C1 segment of cervical spinal cord (tissue), 14 donors: ENCODE measurements around the gene OR10X1.

ENCODE experiments used
- DNase-seq, 14 donors: peaks; one replicate each; lab custom pipeline; 2025; lab: John Stamatoyannopoulos, UW

Gene OR10X1, protein sequence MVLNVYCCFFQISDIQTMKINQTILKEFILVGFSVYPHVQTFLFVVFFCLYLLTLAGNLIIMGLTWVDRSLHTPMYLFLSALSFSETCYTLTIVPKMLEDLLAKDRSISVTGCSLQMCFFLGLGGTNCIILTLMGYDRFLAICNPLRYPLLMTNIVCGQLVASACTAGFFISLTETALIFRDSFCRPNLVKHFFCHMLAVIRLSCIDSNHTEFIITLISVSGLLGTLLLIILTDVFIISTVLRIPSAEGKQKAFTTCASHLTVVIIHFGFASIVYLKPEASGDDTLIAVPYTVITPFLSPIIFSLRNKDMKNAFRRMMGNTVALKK

DNA sequence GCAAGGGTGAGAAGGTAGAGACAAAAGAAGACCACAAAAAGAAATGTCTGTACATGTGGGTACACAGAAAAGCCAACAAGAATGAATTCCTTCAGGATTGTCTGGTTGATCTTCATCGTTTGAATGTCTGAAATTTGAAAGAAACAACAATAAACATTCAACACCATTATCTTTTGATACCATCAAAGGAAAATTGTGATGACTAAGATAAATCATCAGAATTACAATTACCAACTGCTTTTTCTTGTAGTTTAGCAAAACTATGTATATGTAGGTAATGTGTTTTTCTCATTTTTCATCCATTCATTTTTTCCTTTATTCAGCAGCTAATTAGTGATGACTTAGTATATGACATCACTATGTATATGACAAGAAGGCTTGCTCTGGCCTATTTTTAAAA, at the start of gene OR10X1:
TSS of gene OR10X1 (minus strand) at position 167 of the 400 bp plus-strand sequence. CDS start at position 167, 0 bp downstream.
- no peak for DNase-seq

DNA sequence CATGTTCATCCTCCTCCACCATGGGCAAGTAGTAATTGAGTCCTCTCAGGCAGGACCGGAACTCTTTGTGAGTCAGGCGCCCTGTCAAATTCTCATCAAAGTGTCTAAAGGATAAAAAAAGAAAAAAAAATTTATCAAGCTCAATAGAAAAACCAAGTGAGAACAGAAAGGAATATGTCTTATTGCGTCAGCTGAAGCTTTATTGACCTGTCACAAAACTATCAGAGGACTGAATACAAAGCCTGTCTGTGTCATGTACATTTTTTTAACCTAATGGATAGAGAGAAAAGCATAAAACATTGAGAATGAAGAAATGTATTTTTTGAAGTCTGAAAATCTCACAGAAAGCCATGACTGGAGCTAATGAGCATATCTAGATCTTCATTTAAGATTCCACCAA, 34.1 kb upstream of the OR10X1 start:
- no peak for DNase-seq

DNA sequence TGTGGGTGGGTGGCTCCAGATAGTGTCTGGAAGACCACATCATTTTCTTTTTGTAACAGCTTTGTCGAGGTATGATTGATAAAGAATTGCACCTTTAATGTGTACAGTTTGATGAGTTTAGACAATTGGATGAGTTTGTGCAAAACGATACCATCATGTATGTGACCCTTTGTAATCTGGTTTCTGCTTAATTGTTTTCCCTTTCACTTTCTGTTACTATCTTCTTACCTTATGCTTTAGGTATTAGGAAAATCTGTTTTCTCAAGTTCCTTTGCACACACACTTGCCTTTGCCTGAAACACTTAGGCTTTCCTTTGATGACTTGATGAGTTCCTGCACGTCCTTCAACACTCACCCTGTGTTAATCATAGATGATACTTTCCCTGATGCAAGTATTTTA, 32.2 kb upstream of the OR10X1 start:
- DNase-seq = no peak

DNA sequence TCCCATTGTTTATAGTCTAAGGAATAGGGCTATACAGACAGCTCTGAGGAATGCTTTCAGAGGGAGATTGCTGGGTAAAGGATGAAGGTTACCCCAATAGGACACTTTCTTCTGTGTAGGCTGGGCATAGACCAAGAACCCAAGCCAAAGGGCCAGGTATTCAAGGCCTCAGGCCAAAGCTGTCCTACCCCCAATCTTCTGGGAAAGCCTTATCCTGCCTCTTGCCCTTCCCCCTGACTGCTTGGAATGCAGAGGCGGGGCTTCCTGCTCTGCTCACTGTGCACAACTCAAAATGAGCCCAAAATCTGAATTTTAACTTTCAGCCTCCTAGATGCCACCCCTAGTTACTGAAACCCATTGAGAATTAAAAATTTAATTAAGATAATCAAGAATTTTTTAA, 27.6 kb upstream of the OR10X1 start:
- DNase-seq = no peak

DNA sequence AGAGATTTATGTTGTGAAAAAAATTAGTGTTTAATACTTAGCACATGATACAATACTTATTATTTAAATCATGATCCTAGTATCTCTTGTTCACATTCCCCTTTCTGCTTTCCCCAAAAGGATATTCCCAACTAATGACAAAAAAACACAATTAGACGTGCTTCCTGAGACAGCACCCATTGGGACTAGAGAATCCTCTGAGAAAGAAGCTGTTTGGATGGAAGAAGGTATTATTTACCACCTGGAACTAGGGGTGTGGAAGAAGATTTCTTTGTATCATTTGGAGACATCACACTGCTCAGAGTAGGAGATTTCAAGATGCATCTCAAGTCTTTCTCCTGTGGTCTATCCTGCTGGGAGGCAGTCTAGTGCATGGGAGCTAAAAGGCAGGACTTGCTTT, 25.3 kb upstream of the OR10X1 start, which contains the start of gene OR10Z1:
TSS of gene OR10Z1 (plus strand) at position 301 of the 400 bp plus-strand sequence. CDS start 1,171 bp downstream, outside the sequence.
- no peak for DNase-seq

DNA sequence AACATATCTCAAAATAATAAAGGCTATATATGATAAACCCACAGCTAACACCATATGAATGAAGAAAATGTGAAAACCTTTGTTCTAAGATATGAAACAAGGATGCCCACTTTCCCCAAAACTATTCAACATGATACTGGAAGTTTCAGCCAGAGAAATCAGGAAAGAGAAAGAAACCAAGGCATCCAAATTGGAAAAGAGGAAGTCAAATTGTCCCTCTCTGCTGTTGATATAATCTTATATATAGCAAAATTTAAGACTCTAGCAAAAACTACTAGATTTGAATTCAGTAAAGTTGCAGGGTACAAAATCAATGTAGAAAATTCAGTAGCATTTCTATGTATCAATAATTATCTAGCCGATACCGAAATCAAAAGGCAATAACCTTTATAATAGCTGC, 21.0 kb upstream of the OR10X1 start:
- no peak for DNase-seq

DNA sequence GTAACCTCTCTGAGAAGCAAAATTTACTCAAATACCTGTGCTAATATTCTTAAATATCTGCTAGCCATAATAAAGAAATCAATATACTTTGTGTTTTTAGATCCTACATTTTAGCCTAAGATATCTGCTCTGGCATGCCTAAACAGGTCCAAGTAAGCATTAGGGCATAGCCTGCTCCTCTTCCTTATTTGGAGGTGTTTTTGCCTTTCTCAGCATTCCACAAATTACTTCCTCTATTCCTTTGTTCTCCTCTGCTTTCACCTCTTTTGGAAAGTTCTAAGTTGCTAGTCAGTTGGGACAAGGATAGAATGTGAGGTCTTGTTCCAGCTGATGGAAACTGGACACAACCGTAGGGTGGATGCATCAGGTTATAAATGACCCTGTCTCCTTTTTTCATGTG, 7.2 kb upstream of the OR10X1 start:
- no peak for DNase-seq

DNA sequence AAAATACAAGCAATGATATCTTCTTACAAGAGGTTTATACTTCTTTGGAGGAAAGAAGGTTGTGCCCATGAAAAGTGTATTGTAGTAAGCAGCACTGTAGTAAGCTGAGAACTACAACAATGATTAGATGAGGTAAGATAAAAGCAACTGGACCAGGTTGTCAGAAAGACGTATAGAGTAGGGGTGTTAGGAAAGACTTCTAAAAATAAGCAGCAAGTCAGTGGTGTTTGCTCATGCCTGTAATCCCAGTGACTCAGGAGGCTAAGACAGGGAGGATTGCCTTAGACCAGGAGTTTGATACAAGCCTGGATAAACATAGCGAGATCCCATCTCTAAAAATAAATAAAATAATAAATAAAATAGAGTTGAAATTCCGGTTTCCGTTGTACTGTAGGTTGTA, 4.3 kb upstream of the OR10X1 start:
- no peak for DNase-seq

DNA sequence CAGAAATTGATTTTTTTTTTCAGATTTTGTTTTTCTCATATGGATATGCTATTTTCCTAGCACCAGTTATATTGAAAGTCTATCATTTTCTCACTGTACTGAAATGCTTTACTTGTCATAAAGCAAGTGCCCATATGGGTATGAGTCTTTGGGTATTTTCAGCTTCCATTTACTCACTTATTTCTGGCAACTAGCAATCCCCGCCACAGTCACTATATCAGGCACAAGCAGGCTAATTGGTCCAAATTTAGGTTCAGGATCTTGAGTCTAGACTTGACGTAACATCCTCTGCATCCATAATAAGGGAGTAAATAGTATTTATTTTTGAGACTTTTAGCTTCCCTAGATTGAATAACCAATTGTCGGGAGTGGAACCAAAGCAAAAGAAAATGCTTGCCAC, 2.1 kb downstream of the OR10X1 start:
- DNase-seq = no peak

DNA sequence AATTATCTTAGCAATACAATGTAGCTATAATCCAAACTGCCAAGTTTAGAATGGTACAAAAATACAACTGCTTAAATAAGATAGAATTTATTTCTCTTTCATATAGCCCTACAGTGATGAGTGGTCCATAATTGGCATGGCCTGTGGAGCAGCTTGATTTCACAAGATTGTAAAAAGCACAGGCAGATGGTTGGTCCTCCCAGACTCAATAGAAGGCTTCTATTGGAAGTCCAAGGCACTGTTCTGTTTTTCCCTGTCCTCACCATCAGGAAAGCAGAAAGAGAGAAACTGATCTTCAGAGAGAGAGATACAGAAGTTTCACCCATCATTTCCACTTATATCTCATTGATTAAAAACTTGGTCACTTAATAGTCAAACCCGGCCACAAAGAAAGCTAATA, 7.5 kb downstream of the OR10X1 start:
- DNase-seq = no peak

DNA sequence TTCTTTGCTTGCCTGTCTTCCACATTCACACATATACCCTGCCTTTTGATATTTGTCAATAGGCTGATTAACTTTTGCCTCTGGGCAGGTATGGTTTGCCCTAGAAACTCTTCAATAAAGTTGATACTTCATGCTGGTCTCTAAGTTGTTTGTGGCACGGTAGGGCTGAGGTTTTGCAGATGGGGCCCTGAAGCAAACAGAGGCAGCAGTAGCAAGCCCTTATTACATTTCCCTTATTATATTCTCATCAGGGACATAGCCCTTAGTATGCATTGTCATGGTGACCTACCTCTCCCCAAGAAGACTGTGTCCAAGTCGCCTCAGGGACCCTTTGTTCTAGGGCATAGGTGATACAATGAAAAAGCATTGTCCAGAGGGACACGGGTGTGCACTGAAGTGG, 9.2 kb downstream of the OR10X1 start, which contains the start of gene OR6P1:
TSS of gene OR6P1 (minus strand) at position 101 of the 400 bp plus-strand sequence. CDS start 6,976 bp downstream, outside the sequence.
- DNase-seq = no peak

DNA sequence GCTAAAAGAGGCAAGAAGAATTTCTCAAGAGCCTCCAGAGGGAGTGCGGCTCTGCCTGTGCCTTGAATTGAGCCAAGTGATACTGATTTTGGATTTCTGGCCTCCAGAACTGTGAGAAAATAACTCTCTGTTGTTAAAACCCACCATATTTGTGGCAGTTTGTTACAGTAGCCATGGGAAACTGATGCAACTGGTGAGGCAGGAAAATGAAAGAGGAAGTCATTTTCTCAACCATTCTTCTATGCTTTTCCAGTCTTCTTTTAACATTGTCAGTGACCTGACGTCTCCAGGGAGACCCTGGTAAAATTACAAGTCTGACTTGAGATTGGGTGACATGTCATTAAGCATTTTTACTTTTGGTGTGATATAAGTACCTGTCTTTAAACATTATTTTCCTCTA, 15.1 kb downstream of the OR10X1 start:
- no peak for DNase-seq

DNA sequence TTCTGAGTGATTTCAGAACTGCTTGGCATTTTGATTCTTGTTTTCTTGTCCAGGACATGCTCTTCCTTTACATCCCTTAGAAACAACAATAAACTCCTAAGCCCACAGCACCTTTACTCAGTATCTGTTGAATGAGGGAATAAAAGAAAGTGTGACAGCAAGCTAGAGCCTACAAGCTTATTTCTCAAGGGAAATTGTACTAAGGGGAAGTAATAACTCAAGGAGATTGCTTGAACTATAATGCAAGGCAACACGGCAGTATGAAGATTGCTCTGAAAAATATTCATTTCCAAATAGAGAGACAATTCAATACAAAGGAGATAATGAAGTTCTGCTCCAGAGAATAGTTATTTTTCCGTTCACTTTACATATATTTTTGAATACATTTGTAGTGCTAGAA, 15.8 kb downstream of the OR10X1 start:
- no peak for DNase-seq

DNA sequence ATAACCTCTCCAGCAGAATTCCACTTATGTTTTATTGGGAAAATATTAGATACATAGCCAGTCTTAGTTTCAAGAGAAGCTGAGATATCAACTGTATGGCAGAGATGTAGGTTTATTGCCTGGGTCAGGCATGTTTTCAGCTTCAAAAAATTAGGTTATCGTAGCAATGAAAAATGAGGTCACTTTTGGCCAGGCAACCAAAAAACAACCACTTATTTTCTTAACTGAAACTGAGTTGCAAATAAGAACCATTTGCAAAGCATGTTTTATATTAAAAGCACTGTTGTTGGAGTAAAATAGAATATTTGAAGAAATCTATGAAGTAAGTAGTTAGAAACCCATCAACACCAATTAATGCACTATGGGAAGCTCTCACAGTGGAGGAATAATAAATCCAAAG, 20.0 kb downstream of the OR10X1 start:
- DNase-seq = no peak

DNA sequence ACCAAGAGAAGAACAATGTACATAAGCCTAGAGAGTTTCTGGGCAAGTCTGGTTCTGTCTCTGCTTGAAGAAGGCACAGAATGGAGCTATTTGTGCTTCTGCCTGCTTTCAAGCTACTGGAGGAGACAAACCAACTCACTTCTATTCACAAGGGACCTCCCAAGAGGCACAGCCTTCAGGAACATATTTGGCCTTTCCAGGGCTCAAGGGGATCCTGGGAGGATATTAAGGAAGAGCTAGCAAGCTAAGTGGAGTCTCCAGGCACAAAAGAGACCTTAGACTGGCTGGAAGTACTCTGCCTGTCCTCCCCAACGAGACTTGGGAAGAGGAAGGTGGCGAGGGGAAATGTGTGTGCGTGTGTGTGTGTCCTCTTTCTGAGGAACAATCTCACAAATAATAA, 25.3 kb downstream of the OR10X1 start, which contains the start of gene OR6Y1:
TSS of gene OR6Y1 (minus strand) at position 54 of the 400 bp plus-strand sequence. CDS start 6,300 bp downstream, outside the sequence.
- no peak for DNase-seq

DNA sequence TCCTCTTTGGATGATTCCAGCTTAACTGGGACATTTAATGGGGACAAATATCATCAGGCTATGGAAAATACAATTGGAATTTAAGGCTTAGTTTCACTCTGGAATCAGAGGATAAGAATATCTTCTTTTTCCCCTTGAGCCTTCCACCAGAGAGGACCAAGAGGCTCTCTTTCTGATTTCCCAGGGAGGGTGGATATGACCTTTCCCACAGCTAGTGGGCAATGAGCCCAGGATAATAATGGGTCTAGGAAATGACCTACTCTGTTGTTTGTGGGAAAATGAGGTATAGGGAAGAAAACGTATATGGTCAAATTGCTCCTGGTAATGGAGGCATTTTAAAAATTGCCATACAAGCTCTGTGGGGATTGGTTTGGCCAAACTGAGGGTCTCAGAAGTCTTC, 27.4 kb downstream of the OR10X1 start:
- no peak for DNase-seq

DNA sequence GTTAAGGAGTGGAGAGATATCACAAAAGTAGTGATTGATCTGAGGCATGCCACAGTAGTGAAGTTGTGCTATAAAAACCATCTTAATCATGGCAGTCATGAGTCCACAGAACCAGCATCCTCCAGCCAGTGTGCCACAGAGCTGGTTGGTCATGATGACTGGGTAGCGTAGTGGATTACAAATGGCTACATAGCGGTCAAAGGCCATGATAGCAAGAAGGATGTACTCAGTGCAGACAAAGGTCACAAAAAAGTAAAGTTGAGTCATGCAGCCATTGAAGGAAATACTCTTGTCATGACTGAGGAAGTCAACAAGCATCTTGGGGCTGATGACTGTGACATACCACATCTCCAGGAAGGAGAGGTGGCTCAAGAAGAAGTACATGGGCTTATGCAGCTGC, 32.2 kb downstream of the OR10X1 start:
- no peak for DNase-seq

DNA sequence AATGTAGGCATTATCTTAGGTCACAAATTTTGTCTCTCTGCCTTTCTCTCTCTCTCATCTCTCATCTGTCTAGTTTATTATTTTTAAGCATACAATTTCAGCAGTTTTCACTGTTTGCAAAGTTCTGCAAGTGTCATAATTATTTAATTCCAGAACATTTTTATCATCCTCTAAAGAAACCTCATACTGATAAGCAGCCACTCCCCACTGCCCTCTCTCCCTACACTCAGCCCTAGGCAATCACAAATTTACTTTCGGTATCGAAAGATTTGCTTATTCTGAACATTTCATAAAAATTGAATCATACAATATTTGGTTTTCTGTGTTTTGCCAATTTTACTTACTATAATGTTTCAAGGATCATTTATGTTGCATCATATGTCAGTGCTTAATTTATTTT, 42.1 kb downstream of the OR10X1 start:
- DNase-seq = no peak

DNA sequence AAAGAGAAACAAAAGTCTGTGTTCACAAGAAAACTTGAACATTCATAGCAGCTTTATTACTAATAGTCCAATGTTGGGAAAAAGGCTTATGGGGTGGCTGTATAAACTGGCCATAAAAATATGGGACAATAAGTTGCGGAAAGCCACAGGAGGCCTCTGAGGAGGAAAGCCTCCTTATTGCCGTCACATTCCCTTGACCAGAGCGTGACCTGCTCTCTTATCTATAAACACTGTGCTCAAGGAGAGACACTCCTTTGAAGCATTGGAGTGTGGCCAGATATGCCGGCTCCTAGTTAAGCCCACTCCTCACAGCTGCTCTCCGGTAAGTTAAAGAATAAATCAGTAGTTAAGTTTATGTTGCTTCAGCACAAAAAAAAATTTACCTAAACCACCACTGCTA, 45.2 kb downstream of the OR10X1 start:
- DNase-seq = no peak
